OCI-M2 (cell line): ENCODE measurements around the gene CYP1A2.
"Not testable (repeated sequence)": the region's sequence is repeated elsewhere in the genome, so short reads cannot be mapped to it uniquely, and the experiment has no call there.

ENCODE experiments used
- DNase-seq: peaks from one replicate; lab custom pipeline; 2025; ENCODE audit not compliant: unreplicated experiment; lab: John Stamatoyannopoulos, UW

The CYP1A2 gene

GRCh38 chr15:74748322-74748946 is at the start of gene CYP1A2:
Gene CYP1A2, plus strand, starts transcription at chr15:74748845. Its CDS starts 894 bp downstream, at chr15:74749739.
- no peak for DNase-seq

GRCh38 chr15:74709011-74709410 is 39.6 kb upstream of the CYP1A2 start:
- no peak for DNase-seq

GRCh38 chr15:74709892-74710291 is 38.8 kb upstream of the CYP1A2 start:
- DNase-seq, result no peak

- DNase-seq, result no peak
Measured at GRCh38 chr15:74710319-74711094, 38.1 kb upstream of the CYP1A2 start.

GRCh38 chr15:74712311-74712710 is 36.3 kb upstream of the CYP1A2 start:
- DNase-seq, result no peak

GRCh38 chr15:74716651-74717050 is 32.0 kb upstream of the CYP1A2 start:
- no peak for DNase-seq

- no peak for DNase-seq
Measured at GRCh38 chr15:74722591-74722990, 26.1 kb upstream of the CYP1A2 start.

GRCh38 chr15:74723187-74723586 is 25.5 kb upstream of the CYP1A2 start:
- no peak for DNase-seq

GRCh38 chr15:74723754-74724334 is 24.8 kb upstream of the CYP1A2 start:
- no peak for DNase-seq

GRCh38 chr15:74724570-74725224 is 23.9 kb upstream of the CYP1A2 start:
- DNase-seq, result no peak

- DNase-seq, result no peak
Measured at GRCh38 chr15:74725225-74725774, 23.3 kb upstream of the CYP1A2 start, which contains the start of gene CYP1A1. Gene CYP1A1, minus strand, starts transcription at chr15:74725528. Its CDS starts 2,431 bp downstream, at chr15:74723097.

- DNase-seq, result no peak
Measured at GRCh38 chr15:74725845-74726773, 22.5 kb upstream of the CYP1A2 start.

- no peak for DNase-seq
Measured at GRCh38 chr15:74726774-74727164, 21.9 kb upstream of the CYP1A2 start.

GRCh38 chr15:74727727-74728126 is 20.9 kb upstream of the CYP1A2 start:
- no peak for DNase-seq

- DNase-seq, result not testable (repeated sequence)
Measured at GRCh38 chr15:74728699-74729098, 19.9 kb upstream of the CYP1A2 start.

GRCh38 chr15:74729372-74729771 is 19.3 kb upstream of the CYP1A2 start:
- not testable (repeated sequence) for DNase-seq

- no peak for DNase-seq
Measured at GRCh38 chr15:74730619-74731316, 17.9 kb upstream of the CYP1A2 start.

GRCh38 chr15:74732846-74733245 is 15.8 kb upstream of the CYP1A2 start:
- no peak for DNase-seq

GRCh38 chr15:74733269-74733668 is 15.4 kb upstream of the CYP1A2 start:
- DNase-seq, result no peak

- no peak for DNase-seq
Measured at GRCh38 chr15:74735305-74735704, 13.3 kb upstream of the CYP1A2 start.
